Right atrium auricular region (tissue), 2 donors: Measurements from ENCODE around the gene ADARB1. TPM values are rescaled to one million over a fixed set of nuclear protein-coding genes. Genes with fewer than 3 reads are reported as not detected.

Source experiments
- DNase-seq: peaks from one replicate; pipeline ENCODE4 v3.0.0-alpha.2; 2019; ENCODE audit warnings: low spot score
- H3K27ac ChIP-seq, 2 donors: fragments of 200-600 bp; sonication (generic); 1 replicate in 1 of 2; 2 replicates in 1 of 2; pipeline ENCODE4 v1.5.1; 2016 to 2019
- H3K27me3 ChIP-seq, 2 donors: fragments of 200-600 bp; sonication (generic); one replicate each; pipeline versions ENCODE4 v1.5.1 to v1.6.0; 2017 to 2019
- H3K36me3 ChIP-seq: fragments of 200-600 bp; sonication (generic); one replicate; pipeline ENCODE4 v1.5.1; 2016
- H3K4me1 ChIP-seq, 2 donors: fragments of 200-600 bp; sonication (generic); one replicate each; pipeline versions ENCODE4 v1.5.1 to v1.6.0; 2017 to 2019
- H3K4me3 ChIP-seq, 2 donors: fragments of 200-600 bp; sonication (generic); 1 replicate in 1 of 2; 2 replicates in 1 of 2; pipeline ENCODE4 v1.5.1; 2017 to 2019; ENCODE audit warnings: mild to moderate bottlenecking in 1 of 2, moderate library complexity in 1 of 2
- H3K9me3 ChIP-seq, 2 donors: fragments of 200-600 bp; sonication (generic); one replicate each; pipeline ENCODE4 v1.5.1; 2019
- CTCF ChIP-seq, 2 donors: fragments of 200-600 bp; sonication (generic); IDR thresholded peaks; one replicate each; pipeline ENCODE4 v1.5.1; 2019; ENCODE audit warnings: antibody characterized with exemption in 2 of 2
- total RNA-seq, 2 donors: library from RNA; depleted of rRNA; stranded (reverse); fragments of >200 nt; gene quantifications; one replicate each; pipeline ENCODE4 v1.1.0, GENCODE V29; 2016

Gene ADARB1
- total RNA-seq, 2 donors from 2014 or later = 7.5 to 10.5 TPM

GRCh38 chr21:45168522-45168921 is 94.1 kb downstream of the ADARB1 start:
- Histone ChIP-seq H3K4me3 (no peak overlapping the region), H3K4me1 (peaks cover 0 to 49% of the 10 kb centered on the region in 2 donors), H3K27ac (no peak overlapping the region), H3K36me3 (peaks cover 10% of the 10 kb centered on the region), H3K9me3 (no peaks in the 10 kb centered on the region), H3K27me3 (no peaks in the 10 kb centered on the region)
- no peak for DNase-seq
- no peak for TF ChIP-seq CTCF (IDR thresholded peaks at IDR 0.05)

- DNase-seq = no peak
Observed at GRCh38 chr21:45169001-45169400, 94.6 kb downstream of the ADARB1 start.

GRCh38 chr21:45169682-45170081 is 95.3 kb downstream of the ADARB1 start:
- H3K27ac ChIP-seq = no peak overlapping the region
- no peak for TF ChIP-seq CTCF (IDR thresholded peaks at IDR 0.05)
- H3K36me3 ChIP-seq = peaks cover 10% of the 10 kb centered on the region
- no peak for DNase-seq
- H3K9me3 ChIP-seq = no peaks in the 10 kb centered on the region
- no peak overlapping the region for H3K4me3 ChIP-seq
- peaks cover 0 to 38% of the 10 kb centered on the region in 2 donors for H3K4me1 ChIP-seq
- H3K27me3 ChIP-seq = no peaks in the 10 kb centered on the region

More at GRCh38 chr21:45169001-45169400, 94.6 kb downstream of the ADARB1 start:
- H3K27me3 ChIP-seq = no peaks in the 10 kb centered on the region
- H3K4me3 ChIP-seq = no peak overlapping the region
- peaks cover 0 to 44% of the 10 kb centered on the region in 2 donors for H3K4me1 ChIP-seq
- H3K9me3 ChIP-seq = no peaks in the 10 kb centered on the region
- H3K27ac ChIP-seq = peak overlapping the region in 1 of 2 donors; percentile 18
- H3K36me3 ChIP-seq = peaks cover 10% of the 10 kb centered on the region
- TF ChIP-seq CTCF (IDR thresholded peaks at IDR 0.05) = no peak

GRCh38 chr21:45170987-45171386 is 96.6 kb downstream of the ADARB1 start:
- no peaks in the 10 kb centered on the region for H3K27me3 ChIP-seq
- H3K4me3 ChIP-seq = no peak overlapping the region
- no peaks in the 10 kb centered on the region for H3K9me3 ChIP-seq
- H3K36me3 ChIP-seq = peaks cover 14% of the 10 kb centered on the region
- no peak overlapping the region for H3K27ac ChIP-seq
- no peak for TF ChIP-seq CTCF (IDR thresholded peaks at IDR 0.05)
- no peak for DNase-seq
- H3K4me1 ChIP-seq = peaks cover 0 to 34% of the 10 kb centered on the region in 2 donors

- DNase-seq = no peak
- H3K36me3 ChIP-seq = peaks cover 28% of the 10 kb centered on the region
- H3K4me1 ChIP-seq = peaks cover 0 to 24% of the 10 kb centered on the region in 2 donors
- H3K4me3 ChIP-seq = no peak overlapping the region
- H3K9me3 ChIP-seq = no peaks in the 10 kb centered on the region
- TF ChIP-seq CTCF (IDR thresholded peaks at IDR 0.05) = no peak
- H3K27ac ChIP-seq = no peak overlapping the region
- H3K27me3 ChIP-seq = no peaks in the 10 kb centered on the region
Observed at GRCh38 chr21:45172420-45172819, 98.0 kb downstream of the ADARB1 start.
